Limb (tissue), 2 donors: ENCODE data around the gene FBRSL1.
A peak's percentile ranks its signal among the peaks of the same experiment; 100 is the strongest.

Experiments used
- DNase-seq, 2 donors: peaks; one replicate each; pipeline ENCODE4 v3.0.0-alpha.2; 2016; ENCODE audit errors: extremely low spot score in 2 of 2

The FBRSL1 gene

GRCh38 chr12:132495629-132496357 lies 5.8 kb downstream of the FBRSL1 start:
- DNase-seq = no peak

GRCh38 chr12:132496358-132496669 lies 6.4 kb downstream of the FBRSL1 start:
- no peak for DNase-seq

- no peak for DNase-seq
Observed at GRCh38 chr12:132496710-132497109, 6.8 kb downstream of the FBRSL1 start.

- DNase-seq = no peak
Observed at GRCh38 chr12:132497514-132498405, 7.8 kb downstream of the FBRSL1 start.

- no peak for DNase-seq
Observed at GRCh38 chr12:132498931-132499330, 9.0 kb downstream of the FBRSL1 start.

GRCh38 chr12:132500142-132500855 lies 10.3 kb downstream of the FBRSL1 start:
- no peak for DNase-seq

GRCh38 chr12:132500856-132501180 lies 10.9 kb downstream of the FBRSL1 start:
- DNase-seq = no peak

- no peak for DNase-seq
Observed at GRCh38 chr12:132501204-132501940, 11.4 kb downstream of the FBRSL1 start.

GRCh38 chr12:132502149-132502881 lies 12.4 kb downstream of the FBRSL1 start:
- DNase-seq = no peak

GRCh38 chr12:132502882-132503193 lies 12.9 kb downstream of the FBRSL1 start:
- DNase-seq = no peak

- DNase-seq = no peak
Observed at GRCh38 chr12:132503618-132504204, 13.8 kb downstream of the FBRSL1 start.

- no peak for DNase-seq
Observed at GRCh38 chr12:132505105-132505851, 15.3 kb downstream of the FBRSL1 start.

GRCh38 chr12:132505852-132506219 lies 15.9 kb downstream of the FBRSL1 start:
- DNase-seq = no peak

- peak; percentile 76 to 78 for DNase-seq
Observed at GRCh38 chr12:132506328-132507160, 16.6 kb downstream of the FBRSL1 start.

- no peak for DNase-seq
Observed at GRCh38 chr12:132507161-132507538, 17.2 kb downstream of the FBRSL1 start.

- DNase-seq = no peak
Observed at GRCh38 chr12:132507656-132508490, 17.9 kb downstream of the FBRSL1 start.

- DNase-seq = no peak
Observed at GRCh38 chr12:132508491-132508740, 18.5 kb downstream of the FBRSL1 start.

- no peak for DNase-seq
Observed at GRCh38 chr12:132508860-132509732, 19.1 kb downstream of the FBRSL1 start.
